MCF 10A (cell line): ENCODE results near the gene FDCSP. TPM values are rescaled to one million over a fixed set of nuclear protein-coding genes. Genes with fewer than 3 reads are reported as not detected.
"Not testable (repeated sequence)": the region's sequence is repeated elsewhere in the genome, so short reads cannot be mapped to it uniquely, and the experiment has no call there.

Experiments used
- BruUV-seq: library from RNA; stranded (reverse); fragments of 400-500 nt; replicated peaks from 2 replicates; lab custom pipeline; 2021; lab: Mats Ljungman, UMichigan
- CTCF ChIA-PET: fragments of 300-600 bp; sonication (Branson Sonifier 250); formaldehyde crosslinking; extraction: SDS; loops from one replicate; lab custom pipeline; 2021; ENCODE audit warnings: antibody characterized with exemption, inconsistent platforms; lab: Yijun Ruan, JAX
- POLR2A ChIA-PET: fragments of 300-600, 350-650 bp; sonication (Branson Sonifier 250); formaldehyde crosslinking; extraction: SDS; loops from one replicate; lab custom pipeline; 2020; ENCODE audit warnings: antibody characterized with exemption, inconsistent platforms; lab: Yijun Ruan, JAX
- DNase-seq: peaks from one replicate; pipeline ENCODE4 v3.0.0-alpha.2; 2018; ENCODE audit not compliant: unreplicated experiment
- H3K27ac Mint-ChIP-seq: one replicate; pipeline ENCODE4 v1.8.0; 2022; ENCODE audit warnings: mild to moderate bottlenecking, low read depth, mixed read lengths; ENCODE audit not compliant: unreplicated experiment
- H3K27me3 Mint-ChIP-seq: one replicate; pipeline ENCODE4 v1.8.0; 2022; ENCODE audit warnings: mixed read lengths; ENCODE audit not compliant: insufficient read depth, unreplicated experiment
- H3K36me3 Mint-ChIP-seq: one replicate; pipeline ENCODE4 v1.8.0; 2022; ENCODE audit warnings: mild to moderate bottlenecking, moderate library complexity, mixed read lengths; ENCODE audit not compliant: insufficient read depth, unreplicated experiment
- H3K4me1 Mint-ChIP-seq: one replicate; pipeline ENCODE4 v1.8.0; 2022; ENCODE audit warnings: mixed read lengths; ENCODE audit not compliant: insufficient read depth, unreplicated experiment
- H3K4me3 Mint-ChIP-seq: one replicate; pipeline ENCODE4 v1.8.0; 2022; ENCODE audit warnings: mild to moderate bottlenecking, moderate library complexity, mixed read lengths; ENCODE audit not compliant: unreplicated experiment
- H3K9me3 Mint-ChIP-seq: one replicate; pipeline ENCODE4 v1.8.0; 2022; ENCODE audit warnings: mixed read lengths; ENCODE audit not compliant: unreplicated experiment
- CTCF ChIP-seq: fragments of 200-600 bp; IDR thresholded peaks from one replicate; pipeline ENCODE4 v1.8.0; 2022; ENCODE audit warnings: antibody characterized with exemption, mild to moderate bottlenecking; ENCODE audit not compliant: unreplicated experiment
- intact Hi-C: fragments of 100-400 bp; cut with micrococcal nuclease; formaldehyde crosslinking; loops from 2 replicates; pipeline ENCODE4 v1.14.1; 2022
- total RNA-seq: library from RNA; stranded (reverse); gene quantifications from 2 replicates; pipeline ENCODE4 v1.2.3, GENCODE V29; 2022

Gene FDCSP
- total RNA-seq, 1 experiment from 2014 or later: not detected

- POLR2A ChIA-PET, DNase-seq, H3K9me3 Mint-ChIP-seq, intact Hi-C loops, BruUV-seq, H3K36me3 Mint-ChIP-seq, H3K4me3 Mint-ChIP-seq, CTCF ChIA-PET, H3K4me1 Mint-ChIP-seq, H3K27ac Mint-ChIP-seq: not testable (repeated sequence)
- H3K27me3 Mint-ChIP-seq: peaks cover 17% of the 10 kb centered on the region
Observed at GRCh38 chr4:70216550-70216949, 9.4 kb upstream of the FDCSP start.

- BruUV-seq, H3K4me1 Mint-ChIP-seq, H3K9me3 Mint-ChIP-seq, POLR2A ChIA-PET, H3K27ac Mint-ChIP-seq, H3K36me3 Mint-ChIP-seq, CTCF ChIA-PET, H3K4me3 Mint-ChIP-seq, intact Hi-C loops, DNase-seq: not testable (repeated sequence)
- H3K27me3 Mint-ChIP-seq: peaks cover 31% of the 10 kb centered on the region
Observed at GRCh38 chr4:70221389-70221788, 4.5 kb upstream of the FDCSP start.

GRCh38 chr4:70221818-70222217 lies 4.1 kb upstream of the FDCSP start:
- H3K4me3 Mint-ChIP-seq, BruUV-seq, CTCF ChIA-PET, H3K27ac Mint-ChIP-seq, H3K36me3 Mint-ChIP-seq, H3K4me1 Mint-ChIP-seq, H3K9me3 Mint-ChIP-seq, intact Hi-C loops, POLR2A ChIA-PET, DNase-seq: not testable (repeated sequence)
- peaks cover 31% of the 10 kb centered on the region for H3K27me3 Mint-ChIP-seq

- no peaks in the 10 kb centered on the region for H3K4me1 Mint-ChIP-seq
- DNase-seq: no peak
- no peak overlapping the region for H3K4me3 Mint-ChIP-seq
Observed at GRCh38 chr4:70236125-70236524, 10.2 kb downstream of the FDCSP start.

GRCh38 chr4:70239131-70239883 lies 13.4 kb downstream of the FDCSP start:
- ChIA-PET CTCF (no interaction called here), POLR2A (no interaction called here)
- TF ChIP-seq CTCF: no peak
- no peak for DNase-seq
- no TSS peak for BruUV-seq
- no peaks in the 10 kb centered on the region for H3K9me3 Mint-ChIP-seq
- intact Hi-C loops: no loop called here
- no peaks in the 10 kb centered on the region for H3K36me3 Mint-ChIP-seq
- H3K27me3 Mint-ChIP-seq: peaks cover 11% of the 10 kb centered on the region
- H3K4me1 Mint-ChIP-seq: no peaks in the 10 kb centered on the region
- no peak overlapping the region for H3K4me3 Mint-ChIP-seq
- H3K27ac Mint-ChIP-seq: no peak overlapping the region

More at GRCh38 chr4:70236125-70236524, 10.2 kb downstream of the FDCSP start:
- ChIA-PET CTCF (interaction anchor here (0.6 kb wide), 1 partner anchor 163 kb away, joined by 3 read pairs; no protein-coding TSS in a partner anchor), POLR2A (no interaction called here)
- Mint-ChIP-seq H3K36me3 (no peaks in the 10 kb centered on the region), H3K27me3 (peaks cover 11% of the 10 kb centered on the region), H3K27ac (no peak overlapping the region), H3K9me3 (no peaks in the 10 kb centered on the region)
- TF ChIP-seq CTCF: no peak
- BruUV-seq: no TSS peak
- intact Hi-C loops: no loop called here
